NCI-H187 (cell line): ENCODE results near the gene MCAM.

Source experiments
- DNase-seq, 2 experiments: peaks; one replicate each; lab custom pipeline; 2025; lab: John Stamatoyannopoulos, UW

Gene MCAM

GRCh38 chr11:119262668-119263351 is 54.1 kb downstream of the MCAM start:
- no peak for DNase-seq

GRCh38 chr11:119258983-119259382 is 57.9 kb downstream of the MCAM start:
- no peak for DNase-seq
